K562 (cell line): ENCODE data around the gene TCFL5. TPM values are rescaled to one million over a fixed set of nuclear protein-coding genes. Genes with fewer than 3 reads are reported as not detected.
A peak's percentile ranks its signal among the peaks of the same experiment; 100 is the strongest.

Experiments
- ETV1 ChIP-seq: fragments of 450-650 bp; conservative IDR thresholded peaks from 2 replicates; pipeline ENCODE4 v1.6.1; 2016; ENCODE audit warnings: missing genetic modification characterization, control low read depth, low read depth, missing compliant biosample characterization
- FOS ChIP-seq: IDR thresholded peaks from 3 replicates; pipeline ENCODE4 v1.6.1; 2011; ENCODE audit not compliant: insufficient read length; ENCODE audit errors: extremely low read depth
- LARP7 ChIP-seq: fragments of 450-650 bp; IDR thresholded peaks from 2 replicates; pipeline ENCODE4 v1.6.1; 2016
- LEF1 ChIP-seq: fragments of 450-650 bp; IDR thresholded peaks from 2 replicates; pipeline ENCODE4 v1.6.1; 2016; ENCODE audit warnings: mild to moderate bottlenecking
- MAFK ChIP-seq: IDR thresholded peaks from 2 replicates; pipeline ENCODE4 v1.6.1; 2011; ENCODE audit warnings: low read length, improper control_type of control experiment
- MTA3 ChIP-seq: fragments of 450-650 bp; formaldehyde crosslinking; IDR thresholded peaks from 2 replicates; pipeline ENCODE4 v1.6.1; 2017; ENCODE audit warnings: mild to moderate bottlenecking, borderline replicate concordance
- MTF1 ChIP-seq: fragments of 250-450 bp; sonication (Bioruptor Pico); IDR thresholded peaks from 2 replicates; pipeline ENCODE4 v1.9.0; 2021; ENCODE audit warnings: moderate library complexity, mild to moderate bottlenecking, inconsistent platforms, borderline replicate concordance
- NFIC ChIP-seq: fragments of 450-650 bp; IDR thresholded peaks from 2 replicates; pipeline ENCODE4 v1.6.1; 2017; ENCODE audit warnings: mild to moderate bottlenecking, inconsistent platforms
- NR4A1 ChIP-seq, 2 experiments: fragments of 250-450 bp in 1 of 2; fragments of 450-650 bp in 1 of 2; sonication (Bioruptor Pico) in 1 of 2; IDR thresholded peaks; 2 replicates each; pipeline versions ENCODE4 v1.4.0 to v1.6.1; 2016 to 2020; ENCODE audit warnings: mild to moderate bottlenecking in 2 of 2, missing compliant biosample characterization in 1 of 2, missing genetic modification characterization in 1 of 2, moderate library complexity in 1 of 2
- PTRF ChIP-seq: fragments of 450-650 bp; IDR thresholded peaks from 2 replicates; pipeline ENCODE4 v1.6.1; 2016; ENCODE audit warnings: mild to moderate bottlenecking, missing genetic modification characterization, missing compliant biosample characterization
- RBFOX2 ChIP-seq: fragments of 200-400 bp; formaldehyde crosslinking; IDR thresholded peaks from 2 replicates; pipeline ENCODE4 v1.6.1; 2017; ENCODE audit warnings: low read depth, mild to moderate bottlenecking, low read length, moderate library complexity
- RHOXF2B ChIP-seq: fragments of 250-450 bp; sonication (Bioruptor Pico); conservative IDR thresholded peaks from 2 replicates; pipeline ENCODE4 v1.5.1; 2021
- TEAD2 ChIP-seq: fragments of 450-650 bp; IDR thresholded peaks from 2 replicates; pipeline ENCODE4 v1.6.1; 2016; ENCODE audit warnings: missing genetic modification characterization, control low read depth, missing compliant biosample characterization
- ZFP91 ChIP-seq: sonication (generic); formaldehyde crosslinking; IDR thresholded peaks from 2 replicates; pipeline ENCODE4 v1.8.0; 2022; ENCODE audit warnings: mild to moderate bottlenecking, missing genetic modification reagents
- ZNF395 ChIP-seq: fragments of 200-800 bp; sonication (Bioruptor generic); IDR thresholded peaks from 2 replicates; pipeline ENCODE4 v1.6.1; 2017; ENCODE audit warnings: missing genetic modification characterization, missing compliant biosample characterization
- ZNF561 ChIP-seq: fragments of 450-650 bp; formaldehyde crosslinking; conservative IDR thresholded peaks from 2 replicates; pipeline ENCODE4 v1.4.0; 2020; ENCODE audit warnings: mild to moderate bottlenecking, moderate library complexity
- ZNF639 ChIP-seq, 2 experiments: fragments of 200-800 bp in 1 of 2; sonication (Bioruptor generic) in 1 of 2; sonication (generic) in 1 of 2; formaldehyde crosslinking in 1 of 2; IDR thresholded peaks in 1 of 2; conservative IDR thresholded peaks in 1 of 2; 2 replicates each; pipeline versions ENCODE4 v1.5.0 to v1.6.1; 2016 to 2020; ENCODE audit warnings: missing compliant biosample characterization in 1 of 2, missing genetic modification characterization in 1 of 2, missing genetic modification reagents in 1 of 2
- ZNF780A ChIP-seq: fragments of 250-450 bp; sonication (Bioruptor Pico); IDR thresholded peaks from 2 replicates; pipeline ENCODE4 v1.5.0; 2021; ENCODE audit warnings: mild to moderate bottlenecking
- polyA plus RNA-seq, 8 experiments: library from polyadenylated mRNA; depleted of rRNA in 4 of 8; stranded (reverse) in 5 of 8; unstranded in 3 of 8; fragments of >200 nt; fragmentation: Nextera tagmentation in 2 of 8; fragmentation: Illumina TruSeq in 1 of 8; extraction: Ambion mirVana in 2 of 8; extraction: Trizol in 1 of 8; gene quantifications; 2 replicates each; pipeline versions ENCODE4 v1.2.1 to v1.2.3, GENCODE V29; 2011 to 2014; ENCODE audit warnings: inconsistent platforms in 1 of 8, missing spikeins in 1 of 8
- total RNA-seq, 7 experiments: library from RNA; depleted of rRNA in 6 of 7; stranded (reverse); fragments of >200 nt in 6 of 7; fragmentation: Illumina TruSeq in 2 of 7; extraction: Trizol in 2 of 7; gene quantifications; 2 replicates each; pipeline versions ENCODE4 v1.2.1 to v1.2.3, GENCODE V29; 2011 to 2021; ENCODE audit warnings: low replicate concordance in 1 of 7
- TF ChIP-seq, protein P1 (sequence below): sonication (generic); formaldehyde crosslinking; IDR thresholded peaks from 2 replicates; pipeline ENCODE4 v1.4.0; 2020; ENCODE audit warnings: mild to moderate bottlenecking, missing genetic modification reagents
- TF ChIP-seq, protein P2 (sequence below): sonication (generic); formaldehyde crosslinking; IDR thresholded peaks from 2 replicates; pipeline ENCODE4 v1.5.0; 2020; ENCODE audit warnings: missing genetic modification reagents

Gene TCFL5
- total and polyA plus RNA-seq, 9 of the 15 experiments (the other 6 are each of a cell fraction or from before 2014, with no cell fraction given): 1.00 to 12.6 (median 9.1) TPM

GRCh38 chr20:62875419-62876361, 14.1 kb upstream of the TCFL5 start (continued):
- TF ChIP-seq MAFK (no peak), MTA3 (peak; percentile 69), ZNF639 (CRISPR knock-in tag; conservative IDR thresholded peaks at IDR 0.05 in 1 of 2, IDR thresholded peaks at IDR 0.05 in 1 of 2) (peak in 1 of 2 experiments; percentile 47; a peak in 1 of 4 replicates), TEAD2 (tag) (no peak), ZNF561 (CRISPR knock-in tag) (no peak), NFIC (peak; percentile 42), ZNF780A (CRISPR knock-in tag) (no peak), LARP7 (no peak), MTF1 (CRISPR knock-in tag) (no peak), ETV1 (tag) (peak; percentile 78), PTRF (tag) (no peak), ZNF395 (CRISPR knock-in tag) (0 out of 2 replicates have a peak, but pooled peaks have one; percentile 28), RBFOX2 (peak; percentile 79), RHOXF2B (no peak), ZFP91 (CRISPR knock-in tag) (no peak), FOS (no peak), LEF1 (no peak), NR4A1 (CRISPR knock-in tag; IDR thresholded peaks at IDR 0.05) (no peak), NR4A1 (tag; IDR thresholded peaks at IDR 0.05) (0 out of 2 replicates have a peak, but pooled peaks have one; percentile 35)
- TF ChIP-seq, protein P1, sequence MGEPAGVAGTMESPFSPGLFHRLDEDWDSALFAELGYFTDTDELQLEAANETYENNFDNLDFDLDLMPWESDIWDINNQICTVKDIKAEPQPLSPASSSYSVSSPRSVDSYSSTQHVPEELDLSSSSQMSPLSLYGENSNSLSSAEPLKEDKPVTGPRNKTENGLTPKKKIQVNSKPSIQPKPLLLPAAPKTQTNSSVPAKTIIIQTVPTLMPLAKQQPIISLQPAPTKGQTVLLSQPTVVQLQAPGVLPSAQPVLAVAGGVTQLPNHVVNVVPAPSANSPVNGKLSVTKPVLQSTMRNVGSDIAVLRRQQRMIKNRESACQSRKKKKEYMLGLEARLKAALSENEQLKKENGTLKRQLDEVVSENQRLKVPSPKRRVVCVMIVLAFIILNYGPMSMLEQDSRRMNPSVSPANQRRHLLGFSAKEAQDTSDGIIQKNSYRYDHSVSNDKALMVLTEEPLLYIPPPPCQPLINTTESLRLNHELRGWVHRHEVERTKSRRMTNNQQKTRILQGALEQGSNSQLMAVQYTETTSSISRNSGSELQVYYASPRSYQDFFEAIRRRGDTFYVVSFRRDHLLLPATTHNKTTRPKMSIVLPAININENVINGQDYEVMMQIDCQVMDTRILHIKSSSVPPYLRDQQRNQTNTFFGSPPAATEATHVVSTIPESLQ (CRISPR knock-in tag): no peak
- TF ChIP-seq, protein P2, sequence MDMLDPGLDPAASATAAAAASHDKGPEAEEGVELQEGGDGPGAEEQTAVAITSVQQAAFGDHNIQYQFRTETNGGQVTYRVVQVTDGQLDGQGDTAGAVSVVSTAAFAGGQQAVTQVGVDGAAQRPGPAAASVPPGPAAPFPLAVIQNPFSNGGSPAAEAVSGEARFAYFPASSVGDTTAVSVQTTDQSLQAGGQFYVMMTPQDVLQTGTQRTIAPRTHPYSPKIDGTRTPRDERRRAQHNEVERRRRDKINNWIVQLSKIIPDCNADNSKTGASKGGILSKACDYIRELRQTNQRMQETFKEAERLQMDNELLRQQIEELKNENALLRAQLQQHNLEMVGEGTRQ (CRISPR knock-in tag): peak; percentile 94
